ENCODE data around the gene APEH.

- TF ChIP-seq CTCF (IDR thresholded peaks at IDR 0.05; ENCODE audit: insufficient read depth, low read length, poor library complexity, severe bottlenecking) = no peak
- no peak for TF ChIP-seq EZH2phosphoT487 (conservative IDR thresholded peaks at IDR 0.05; ENCODE audit: low read length)
Measured at GRCh38 chr3:49636883-49637609, 37.1 kb upstream of the APEH start.
